ENCODE results near the gene SKA1. TPM values are rescaled to one million over a fixed set of nuclear protein-coding genes. Genes with fewer than 3 reads are reported as not detected.
A peak's percentile ranks its signal among the peaks of the same experiment; 100 is the strongest.

SKA1 gene, protein sequence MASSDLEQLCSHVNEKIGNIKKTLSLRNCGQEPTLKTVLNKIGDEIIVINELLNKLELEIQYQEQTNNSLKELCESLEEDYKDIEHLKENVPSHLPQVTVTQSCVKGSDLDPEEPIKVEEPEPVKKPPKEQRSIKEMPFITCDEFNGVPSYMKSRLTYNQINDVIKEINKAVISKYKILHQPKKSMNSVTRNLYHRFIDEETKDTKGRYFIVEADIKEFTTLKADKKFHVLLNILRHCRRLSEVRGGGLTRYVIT
- polyA plus RNA-seq (0.94 and 0.97 TPM in 2 replicates), polyA minus RNA-seq (0.24 and 0.58 TPM in 2 replicates)

DNA sequence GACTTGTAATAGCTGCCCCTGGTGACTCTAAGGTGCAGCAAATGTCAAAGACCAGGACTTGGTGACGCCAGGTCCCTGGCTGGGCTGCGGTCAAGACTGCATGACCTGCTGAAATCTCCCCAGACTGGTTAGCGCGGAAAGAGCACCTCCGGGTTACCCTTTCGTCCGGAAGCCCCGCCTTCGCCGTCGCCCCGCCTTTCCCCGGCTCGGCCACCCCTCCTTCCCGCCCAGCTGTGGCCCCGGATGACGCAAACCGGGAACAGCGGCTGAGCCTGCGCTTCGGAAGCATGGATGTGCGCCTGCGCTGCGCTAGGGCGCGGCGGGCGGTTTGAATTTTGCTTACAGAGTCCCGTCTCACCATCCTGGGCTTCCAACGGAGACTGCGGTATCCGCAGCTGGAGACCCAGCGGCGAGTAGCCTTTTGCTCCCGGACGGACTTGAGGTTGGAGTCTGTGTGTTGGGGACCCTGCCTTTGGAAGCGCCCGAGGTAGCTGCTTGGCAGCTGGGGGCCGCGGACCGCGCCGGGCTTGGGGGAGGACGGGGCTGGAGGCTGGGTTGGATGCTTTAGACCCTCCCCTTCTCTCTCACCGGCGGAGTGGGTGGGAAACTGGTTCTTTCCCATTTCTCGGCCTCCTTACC lies at the start of gene SKA1:
Gene SKA1 (plus strand): TSS at position 294 of the 639 bp plus-strand sequence. CDS start 785 bp downstream, outside the sequence.
- Histone ChIP-seq H3K4me2 (ENCODE audit: low read length) (peak within 1 kb of the TSS; percentile 65), H3K4me3 (ENCODE audit: low read length) (peak within 1 kb of the TSS; percentile 72), H3K9me2 (ENCODE audit: insufficient read depth, low read length) (no peaks in the 10 kb centered on the region), H3K9me3 (ENCODE audit: low read length) (no peaks in the 10 kb centered on the region), H2AFZ (ENCODE audit: low read depth, low read length) (peak within 1 kb of the TSS; percentile 96), H3K9ac (ENCODE audit: low read length) (peak within 1 kb of the TSS; percentile 59), H3F3A (ENCODE audit: insufficient read depth, low read length, poor library complexity, severe bottlenecking) (no peaks in the 10 kb centered on the region), H3K79me2 (replicated peaks; ENCODE audit: insufficient read depth, low read length) (no peaks in the 10 kb centered on the region), H3K36me3 (ENCODE audit: insufficient read depth, low read length) (no peaks in the 10 kb centered on the region), H4K20me1 (ENCODE audit: insufficient read depth) (no peaks in the 10 kb centered on the region), H3K27ac (ENCODE audit: low read length) (peak within 1 kb of the TSS; percentile 10), H3K27me3 (ENCODE audit: insufficient read depth, low read depth, low read length) (no peaks in the 10 kb centered on the region)
- TF ChIP-seq POLR2AphosphoS5 (IDR thresholded peaks at IDR 0.05) (peak; percentile 57), SMC3 (conservative IDR thresholded peaks at IDR 0.05; ENCODE audit: poor library complexity) (peak; percentile 28), EP300 (conservative IDR thresholded peaks at IDR 0.05; ENCODE audit: poor library complexity, severe bottlenecking) (no peak), RAD21 (conservative IDR thresholded peaks at IDR 0.05) (peak; percentile 13), MXI1 (conservative IDR thresholded peaks at IDR 0.05; ENCODE audit: poor library complexity, severe bottlenecking) (peak; percentile 97)

DNA sequence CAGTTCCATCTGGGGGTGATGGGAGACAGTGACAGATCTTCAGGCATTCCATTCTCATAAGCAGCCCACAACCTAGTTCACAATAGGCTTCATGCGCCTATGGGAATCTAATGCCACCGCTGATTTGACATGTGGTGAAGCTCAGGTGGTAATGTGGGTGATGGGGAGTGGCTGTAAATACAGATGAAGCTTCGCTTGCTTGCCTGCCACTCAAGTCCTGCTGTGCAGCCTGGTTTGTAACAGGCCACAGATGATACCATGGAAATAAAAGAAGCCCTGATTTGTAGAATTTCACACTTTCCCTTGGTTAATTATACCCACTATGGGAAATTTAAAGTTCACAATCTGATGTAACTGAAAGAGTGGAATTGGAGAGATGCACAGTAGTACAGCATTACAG lies 46.9 kb upstream of the SKA1 start:
- H4K20me1 ChIP-seq (ENCODE audit: insufficient read depth): no peaks in the 10 kb centered on the region
- H3F3A ChIP-seq (ENCODE audit: insufficient read depth, low read length, poor library complexity, severe bottlenecking): no peaks in the 10 kb centered on the region
- H3K9ac ChIP-seq (ENCODE audit: low read length): no peak overlapping the region
- H2AFZ ChIP-seq (ENCODE audit: low read depth, low read length): no peak overlapping the region
- no peaks in the 10 kb centered on the region for H3K27me3 ChIP-seq (ENCODE audit: insufficient read depth, low read depth, low read length)
- H3K27ac ChIP-seq (ENCODE audit: low read length): no peak overlapping the region
- H3K4me3 ChIP-seq (ENCODE audit: low read length): no peak overlapping the region
- no peaks in the 10 kb centered on the region for H3K79me2 ChIP-seq (replicated peaks; ENCODE audit: insufficient read depth, low read length)
- H3K4me2 ChIP-seq (ENCODE audit: low read length): no peak overlapping the region
- TF ChIP-seq EP300 (conservative IDR thresholded peaks at IDR 0.05; ENCODE audit: poor library complexity, severe bottlenecking) (no peak), TAF1 (IDR thresholded peaks at IDR 0.05; ENCODE audit: low read depth) (no peak), SMC3 (conservative IDR thresholded peaks at IDR 0.05; ENCODE audit: poor library complexity) (no peak), EZH2 (IDR thresholded peaks at IDR 0.05; ENCODE audit: borderline replicate concordance, insufficient read depth, low read length, poor library complexity, severe bottlenecking) (no peak), MXI1 (conservative IDR thresholded peaks at IDR 0.05; ENCODE audit: poor library complexity, severe bottlenecking) (no peak), POLR2AphosphoS5 (IDR thresholded peaks at IDR 0.05) (peak; percentile 10), RAD21 (conservative IDR thresholded peaks at IDR 0.05) (no peak)
- TF ChIP-seq, protein P1, sequence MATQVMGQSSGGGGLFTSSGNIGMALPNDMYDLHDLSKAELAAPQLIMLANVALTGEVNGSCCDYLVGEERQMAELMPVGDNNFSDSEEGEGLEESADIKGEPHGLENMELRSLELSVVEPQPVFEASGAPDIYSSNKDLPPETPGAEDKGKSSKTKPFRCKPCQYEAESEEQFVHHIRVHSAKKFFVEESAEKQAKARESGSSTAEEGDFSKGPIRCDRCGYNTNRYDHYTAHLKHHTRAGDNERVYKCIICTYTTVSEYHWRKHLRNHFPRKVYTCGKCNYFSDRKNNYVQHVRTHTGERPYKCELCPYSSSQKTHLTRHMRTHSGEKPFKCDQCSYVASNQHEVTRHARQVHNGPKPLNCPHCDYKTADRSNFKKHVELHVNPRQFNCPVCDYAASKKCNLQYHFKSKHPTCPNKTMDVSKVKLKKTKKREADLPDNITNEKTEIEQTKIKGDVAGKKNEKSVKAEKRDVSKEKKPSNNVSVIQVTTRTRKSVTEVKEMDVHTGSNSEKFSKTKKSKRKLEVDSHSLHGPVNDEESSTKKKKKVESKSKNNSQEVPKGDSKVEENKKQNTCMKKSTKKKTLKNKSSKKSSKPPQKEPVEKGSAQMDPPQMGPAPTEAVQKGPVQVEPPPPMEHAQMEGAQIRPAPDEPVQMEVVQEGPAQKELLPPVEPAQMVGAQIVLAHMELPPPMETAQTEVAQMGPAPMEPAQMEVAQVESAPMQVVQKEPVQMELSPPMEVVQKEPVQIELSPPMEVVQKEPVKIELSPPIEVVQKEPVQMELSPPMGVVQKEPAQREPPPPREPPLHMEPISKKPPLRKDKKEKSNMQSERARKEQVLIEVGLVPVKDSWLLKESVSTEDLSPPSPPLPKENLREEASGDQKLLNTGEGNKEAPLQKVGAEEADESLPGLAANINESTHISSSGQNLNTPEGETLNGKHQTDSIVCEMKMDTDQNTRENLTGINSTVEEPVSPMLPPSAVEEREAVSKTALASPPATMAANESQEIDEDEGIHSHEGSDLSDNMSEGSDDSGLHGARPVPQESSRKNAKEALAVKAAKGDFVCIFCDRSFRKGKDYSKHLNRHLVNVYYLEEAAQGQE (IDR thresholded peaks at IDR 0.05; ENCODE audit: borderline replicate concordance): no peak
- TF ChIP-seq, protein P2, sequence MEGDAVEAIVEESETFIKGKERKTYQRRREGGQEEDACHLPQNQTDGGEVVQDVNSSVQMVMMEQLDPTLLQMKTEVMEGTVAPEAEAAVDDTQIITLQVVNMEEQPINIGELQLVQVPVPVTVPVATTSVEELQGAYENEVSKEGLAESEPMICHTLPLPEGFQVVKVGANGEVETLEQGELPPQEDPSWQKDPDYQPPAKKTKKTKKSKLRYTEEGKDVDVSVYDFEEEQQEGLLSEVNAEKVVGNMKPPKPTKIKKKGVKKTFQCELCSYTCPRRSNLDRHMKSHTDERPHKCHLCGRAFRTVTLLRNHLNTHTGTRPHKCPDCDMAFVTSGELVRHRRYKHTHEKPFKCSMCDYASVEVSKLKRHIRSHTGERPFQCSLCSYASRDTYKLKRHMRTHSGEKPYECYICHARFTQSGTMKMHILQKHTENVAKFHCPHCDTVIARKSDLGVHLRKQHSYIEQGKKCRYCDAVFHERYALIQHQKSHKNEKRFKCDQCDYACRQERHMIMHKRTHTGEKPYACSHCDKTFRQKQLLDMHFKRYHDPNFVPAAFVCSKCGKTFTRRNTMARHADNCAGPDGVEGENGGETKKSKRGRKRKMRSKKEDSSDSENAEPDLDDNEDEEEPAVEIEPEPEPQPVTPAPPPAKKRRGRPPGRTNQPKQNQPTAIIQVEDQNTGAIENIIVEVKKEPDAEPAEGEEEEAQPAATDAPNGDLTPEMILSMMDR (IDR thresholded peaks at IDR 0.05; ENCODE audit: poor library complexity, severe bottlenecking): no peak
- H3K9me3 ChIP-seq (ENCODE audit: low read length): peaks cover 4% of the 10 kb centered on the region
- H3K36me3 ChIP-seq (ENCODE audit: insufficient read depth, low read length): no peaks in the 10 kb centered on the region
- H3K9me2 ChIP-seq (ENCODE audit: insufficient read depth, low read length): no peaks in the 10 kb centered on the region

Measured in neural cell (in vitro differentiated cells).